Measurements from ENCODE around the gene SDK1. TPM values are rescaled to one million over a fixed set of nuclear protein-coding genes. Genes with fewer than 3 reads are reported as not detected.

The SDK1 gene
- total and polyA plus RNA-seq, 10 of the 15 experiments (the other 5 are each of a cell fraction or from before 2014, with no cell fraction given) = 0.14 to 0.33 TPM; not detected in 8

DNA sequence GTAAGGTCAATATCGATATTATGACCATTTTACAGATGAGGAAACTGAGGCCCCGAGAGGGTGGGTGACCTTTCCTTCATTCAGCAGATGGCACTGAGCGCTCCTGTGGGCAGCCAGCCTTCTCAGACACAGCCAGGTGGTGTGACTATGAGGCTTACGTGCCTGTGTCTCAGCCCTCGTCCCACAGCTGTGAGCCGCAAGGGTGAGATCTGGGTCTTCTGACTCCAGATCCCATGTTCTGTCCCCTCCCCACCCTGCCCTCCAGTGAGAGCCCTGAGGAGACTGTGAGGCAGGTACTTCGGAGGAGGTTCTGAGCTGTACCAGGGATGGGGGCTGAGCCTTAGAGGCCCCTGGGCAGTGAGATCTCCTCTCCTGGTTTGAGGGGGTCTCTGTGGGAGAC is 767.2 kb downstream of the SDK1 start (continued):
- TF ChIP-seq ZNF207 (IDR thresholded peaks at IDR 0.05; ENCODE audit: borderline replicate concordance) (no peak), YY1 (IDR thresholded peaks at IDR 0.05; ENCODE audit: low read depth, low read length) (no peak), BMI1 (IDR thresholded peaks at IDR 0.05; ENCODE audit: borderline replicate concordance) (no peak)

DNA sequence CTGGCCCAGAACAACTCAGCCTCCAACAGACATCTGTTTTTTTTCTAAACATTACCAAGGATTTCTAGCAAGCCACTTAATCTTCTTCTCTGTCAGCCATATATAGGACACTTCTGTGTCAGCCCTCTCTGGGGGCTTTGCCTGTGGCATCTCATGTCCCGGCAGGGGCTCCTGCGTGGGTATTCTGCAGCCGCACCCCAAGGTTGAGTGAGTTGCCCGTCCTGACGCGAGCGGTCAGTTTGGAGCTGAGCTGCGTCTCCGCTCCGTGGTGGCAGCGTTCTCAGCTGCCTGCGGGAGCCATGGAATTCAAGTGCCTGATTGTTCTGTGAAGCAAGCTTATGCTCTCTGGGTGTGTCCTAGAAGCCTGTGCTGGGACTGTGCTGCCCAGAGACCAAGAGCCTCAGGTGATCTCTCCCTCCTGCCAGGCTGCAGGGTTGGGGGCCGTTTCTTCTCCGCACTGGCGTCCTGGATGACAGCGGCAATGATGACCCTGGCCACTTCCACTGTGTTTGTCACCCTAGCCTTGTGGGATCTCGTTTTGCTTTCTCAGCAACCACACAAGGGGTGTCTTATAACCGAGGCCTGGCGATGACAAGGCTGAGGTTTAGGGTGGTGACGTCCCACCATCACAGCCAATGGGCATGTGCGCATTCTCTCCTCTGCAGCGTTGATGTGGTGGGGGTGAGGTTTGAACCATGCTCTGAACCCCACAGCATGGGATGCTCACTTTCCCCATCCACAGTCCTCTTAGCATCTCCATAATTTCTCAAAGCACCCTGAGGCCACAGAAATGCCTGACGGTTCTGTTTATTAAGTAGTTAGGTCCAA is 768.4 kb downstream of the SDK1 start:
- SMC1A ChIA-PET (ENCODE audit: uncharacterized antibody, unreplicated experiment) = no interaction called here
- Histone ChIP-seq H3K4me1 (ENCODE audit: control insufficient read depth, insufficient read depth, low read length) (no peaks in the 10 kb centered on the region), H3K4me3 (no peak overlapping the region), H3K27me3 (replicated peaks in 1 of 2; ENCODE audit: control insufficient read depth in 2 of 2, insufficient read depth in 2 of 2, low read length in 1 of 2) (no peaks in the 10 kb centered on the region), H2AFZ (ENCODE audit: control insufficient read depth, low read depth, low read length) (no peak overlapping the region), H4K20me1 (ENCODE audit: control insufficient read depth, insufficient read depth) (no peaks in the 10 kb centered on the region), H3K9me3 (replicated peaks; ENCODE audit: control insufficient read depth, insufficient read depth, low read length) (no peaks in the 10 kb centered on the region; the same call in 2 of the 3 replicates), H3K4me2 (ENCODE audit: control insufficient read depth, insufficient read depth) (no peak overlapping the region), H3K9ac (ENCODE audit: control insufficient read depth, insufficient read depth, low read length) (no peak overlapping the region), H3K79me2 (ENCODE audit: control insufficient read depth, insufficient read depth, low read length) (no peaks in the 10 kb centered on the region), H3K36me3 (ENCODE audit: control insufficient read depth in 2 of 2, insufficient read depth in 2 of 2, low read length in 1 of 2) (no peaks in the 10 kb centered on the region), H3K27ac (ENCODE audit: control insufficient read depth, insufficient read depth) (no peak overlapping the region)
- ATAC-seq (no peak), DNase-seq (ENCODE audit: low read depth, low spot score) (no peak), FAIRE-seq (no peak)
- BruUV-seq (replicated peaks) = no TSS peak
- CTCF ChIA-PET = no interaction called here
- POLR2A ChIA-PET = no interaction called here
- WGBS (ENCODE audit: insufficient coverage, insufficient replicate concordance, low lambda C conversion rate, missing lambda C conversion rate) = 67% methylated on average over 23 of the region's 23 CpGs
- intact Hi-C loops (cut with micrococcal nuclease; ENCODE audit: unreplicated experiment) (no loop called here), in situ Hi-C loops (cut with MboI) (no loop called here)
- RAD21 ChIA-PET (ENCODE audit: unreplicated experiment) = no interaction called here
- TF ChIP-seq MYB (IDR thresholded peaks at IDR 0.05; ENCODE audit: borderline replicate concordance, low read depth, low read length) = no peak
- TF ChIP-seq CHD2 (IDR thresholded peaks at IDR 0.05; ENCODE audit: borderline replicate concordance, low read depth, low read length) = no peak
- no peak for TF ChIP-seq CEBPB (IDR thresholded peaks at IDR 0.05; ENCODE audit: borderline replicate concordance in 1 of 2, low read depth in 2 of 2, low read length in 2 of 2)
- TF ChIP-seq RELA (IDR thresholded peaks at IDR 0.05; ENCODE audit: borderline replicate concordance, partially characterized antibody) = no peak
- no peak for TF ChIP-seq STAT1 (conservative IDR thresholded peaks at IDR 0.05)
- TF ChIP-seq, protein P1, sequence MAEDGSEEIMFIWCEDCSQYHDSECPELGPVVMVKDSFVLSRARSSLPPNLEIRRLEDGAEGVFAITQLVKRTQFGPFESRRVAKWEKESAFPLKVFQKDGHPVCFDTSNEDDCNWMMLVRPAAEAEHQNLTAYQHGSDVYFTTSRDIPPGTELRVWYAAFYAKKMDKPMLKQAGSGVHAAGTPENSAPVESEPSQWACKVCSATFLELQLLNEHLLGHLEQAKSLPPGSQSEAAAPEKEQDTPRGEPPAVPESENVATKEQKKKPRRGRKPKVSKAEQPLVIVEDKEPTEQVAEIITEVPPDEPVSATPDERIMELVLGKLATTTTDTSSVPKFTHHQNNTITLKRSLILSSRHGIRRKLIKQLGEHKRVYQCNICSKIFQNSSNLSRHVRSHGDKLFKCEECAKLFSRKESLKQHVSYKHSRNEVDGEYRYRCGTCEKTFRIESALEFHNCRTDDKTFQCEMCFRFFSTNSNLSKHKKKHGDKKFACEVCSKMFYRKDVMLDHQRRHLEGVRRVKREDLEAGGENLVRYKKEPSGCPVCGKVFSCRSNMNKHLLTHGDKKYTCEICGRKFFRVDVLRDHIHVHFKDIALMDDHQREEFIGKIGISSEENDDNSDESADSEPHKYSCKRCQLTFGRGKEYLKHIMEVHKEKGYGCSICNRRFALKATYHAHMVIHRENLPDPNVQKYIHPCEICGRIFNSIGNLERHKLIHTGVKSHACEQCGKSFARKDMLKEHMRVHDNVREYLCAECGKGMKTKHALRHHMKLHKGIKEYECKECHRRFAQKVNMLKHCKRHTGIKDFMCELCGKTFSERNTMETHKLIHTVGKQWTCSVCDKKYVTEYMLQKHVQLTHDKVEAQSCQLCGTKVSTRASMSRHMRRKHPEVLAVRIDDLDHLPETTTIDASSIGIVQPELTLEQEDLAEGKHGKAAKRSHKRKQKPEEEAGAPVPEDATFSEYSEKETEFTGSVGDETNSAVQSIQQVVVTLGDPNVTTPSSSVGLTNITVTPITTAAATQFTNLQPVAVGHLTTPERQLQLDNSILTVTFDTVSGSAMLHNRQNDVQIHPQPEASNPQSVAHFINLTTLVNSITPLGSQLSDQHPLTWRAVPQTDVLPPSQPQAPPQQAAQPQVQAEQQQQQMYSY (CRISPR knock-in tag; IDR thresholded peaks at IDR 0.05) = no peak
- no peak for TF ChIP-seq CBFB (IDR thresholded peaks at IDR 0.05; ENCODE audit: low read depth)
- no peak for TF ChIP-seq MEF2B (IDR thresholded peaks at IDR 0.05; ENCODE audit: partially characterized antibody, poor library complexity, severe bottlenecking)
- no peak for TF ChIP-seq RB1 (IDR thresholded peaks at IDR 0.05; ENCODE audit: borderline replicate concordance)
- TF ChIP-seq JUND (IDR thresholded peaks at IDR 0.05; ENCODE audit: low read depth, low read length) = no peak

All from GM12878 (cell line).